ENCODE measurements around the gene MNT.

DNA sequence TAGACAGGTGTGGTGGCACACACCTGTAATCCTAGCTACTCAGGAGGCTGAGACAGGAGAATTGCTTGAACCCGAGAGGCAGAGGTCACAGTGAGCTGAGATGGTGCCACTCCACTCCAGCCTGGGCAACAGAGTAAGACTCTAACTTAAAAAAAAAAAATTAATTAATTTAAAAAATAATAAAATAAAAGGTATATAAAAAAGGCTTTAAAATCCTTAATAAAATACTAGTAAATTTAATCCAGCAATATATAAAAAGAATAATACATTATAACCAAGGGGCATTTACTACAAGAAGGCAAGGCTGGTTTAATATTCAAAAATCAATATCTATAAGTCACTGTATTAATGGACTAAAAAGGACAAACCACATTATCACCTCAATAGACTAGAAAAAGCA, 44.8 kb upstream of the MNT start:
- TF ChIP-seq TAF1 (IDR thresholded peaks at IDR 0.05; ENCODE audit: low read depth) (no peak), EP300 (conservative IDR thresholded peaks at IDR 0.05; ENCODE audit: poor library complexity, severe bottlenecking) (no peak), RAD21 (conservative IDR thresholded peaks at IDR 0.05) (no peak), REST (IDR thresholded peaks at IDR 0.05; ENCODE audit: borderline replicate concordance) (no peak), SMC3 (conservative IDR thresholded peaks at IDR 0.05; ENCODE audit: poor library complexity) (no peak), EZH2 (IDR thresholded peaks at IDR 0.05; ENCODE audit: borderline replicate concordance, insufficient read depth, low read length, poor library complexity, severe bottlenecking) (no peak), POLR2AphosphoS5 (IDR thresholded peaks at IDR 0.05) (no peak), MXI1 (conservative IDR thresholded peaks at IDR 0.05; ENCODE audit: poor library complexity, severe bottlenecking) (no peak)
- TF ChIP-seq, protein P1, sequence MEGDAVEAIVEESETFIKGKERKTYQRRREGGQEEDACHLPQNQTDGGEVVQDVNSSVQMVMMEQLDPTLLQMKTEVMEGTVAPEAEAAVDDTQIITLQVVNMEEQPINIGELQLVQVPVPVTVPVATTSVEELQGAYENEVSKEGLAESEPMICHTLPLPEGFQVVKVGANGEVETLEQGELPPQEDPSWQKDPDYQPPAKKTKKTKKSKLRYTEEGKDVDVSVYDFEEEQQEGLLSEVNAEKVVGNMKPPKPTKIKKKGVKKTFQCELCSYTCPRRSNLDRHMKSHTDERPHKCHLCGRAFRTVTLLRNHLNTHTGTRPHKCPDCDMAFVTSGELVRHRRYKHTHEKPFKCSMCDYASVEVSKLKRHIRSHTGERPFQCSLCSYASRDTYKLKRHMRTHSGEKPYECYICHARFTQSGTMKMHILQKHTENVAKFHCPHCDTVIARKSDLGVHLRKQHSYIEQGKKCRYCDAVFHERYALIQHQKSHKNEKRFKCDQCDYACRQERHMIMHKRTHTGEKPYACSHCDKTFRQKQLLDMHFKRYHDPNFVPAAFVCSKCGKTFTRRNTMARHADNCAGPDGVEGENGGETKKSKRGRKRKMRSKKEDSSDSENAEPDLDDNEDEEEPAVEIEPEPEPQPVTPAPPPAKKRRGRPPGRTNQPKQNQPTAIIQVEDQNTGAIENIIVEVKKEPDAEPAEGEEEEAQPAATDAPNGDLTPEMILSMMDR (IDR thresholded peaks at IDR 0.05; ENCODE audit: poor library complexity, severe bottlenecking), result no peak

All from neural cell (in vitro differentiated cells).